GM12878 (cell line): ENCODE results near the gene ATN1. TPM values are rescaled to one million over a fixed set of nuclear protein-coding genes. Genes with fewer than 3 reads are reported as not detected.

Experiments
- ASH2L ChIP-seq: fragments of 300-600, 200-600 bp; sonication (generic); IDR thresholded peaks from 2 replicates; pipeline ENCODE4 v1.6.1; 2017; ENCODE audit warnings: low read depth, mild to moderate bottlenecking, borderline replicate concordance
- ETV6 ChIP-seq, 2 experiments: fragments of 450-650 bp in 1 of 2; IDR thresholded peaks in 1 of 2; conservative IDR thresholded peaks in 1 of 2; 2 replicates each; pipeline ENCODE4 v1.6.1; 2014; ENCODE audit warnings: antibody characterized with exemption in 1 of 2, borderline replicate concordance in 1 of 2, low read depth in 1 of 2, mild to moderate bottlenecking in 1 of 2, moderate library complexity in 1 of 2
- IRF4 ChIP-seq: IDR thresholded peaks from 2 replicates; pipeline ENCODE4 v1.6.1; 2011; ENCODE audit warnings: low read depth, low read length
- KDM1A ChIP-seq: fragments of 200-600 bp; sonication (generic); IDR thresholded peaks from 2 replicates; pipeline ENCODE4 v1.6.1; 2016; ENCODE audit warnings: borderline replicate concordance
- MEF2B ChIP-seq: fragments of 450-650 bp; IDR thresholded peaks from 2 replicates; pipeline ENCODE4 v1.6.1; 2018; ENCODE audit warnings: mild to moderate bottlenecking, moderate library complexity; ENCODE audit not compliant: partially characterized antibody, poor library complexity, severe bottlenecking
- NFYB ChIP-seq: IDR thresholded peaks from 2 replicates; pipeline ENCODE4 v1.6.1; 2011; ENCODE audit warnings: low read depth, mild to moderate bottlenecking, low read length, improper control_type of control experiment, moderate library complexity; ENCODE audit not compliant: insufficient read depth
- NRF1 ChIP-seq: conservative IDR thresholded peaks from 2 replicates; pipeline ENCODE4 v1.6.1; 2011; ENCODE audit warnings: mild to moderate bottlenecking, low read depth, low read length, improper control_type of control experiment
- PML ChIP-seq: IDR thresholded peaks from 2 replicates; pipeline ENCODE4 v1.6.1; 2012; ENCODE audit warnings: low read length, inconsistent platforms
- RBBP5 ChIP-seq: fragments of 200-600 bp; sonication (generic); conservative IDR thresholded peaks from 2 replicates; pipeline ENCODE4 v1.6.1; 2016
- SUZ12 ChIP-seq: fragments of 200-600 bp; sonication (generic); IDR thresholded peaks from one replicate; pipeline ENCODE4 v1.6.1; 2018; ENCODE audit warnings: antibody characterized with exemption, mild to moderate bottlenecking; ENCODE audit not compliant: unreplicated experiment
- TARDBP ChIP-seq: IDR thresholded peaks from 2 replicates; pipeline ENCODE4 v1.6.1; 2016; ENCODE audit warnings: borderline replicate concordance
- ZSCAN29 ChIP-seq: fragments of 450-650 bp; IDR thresholded peaks from 2 replicates; pipeline ENCODE4 v1.6.1; 2017; ENCODE audit warnings: mild to moderate bottlenecking, moderate library complexity
- polyA plus RNA-seq, 11 experiments: library from polyadenylated mRNA; depleted of rRNA in 4 of 11; unstranded in 6 of 11; stranded (reverse) in 5 of 11; fragments of >200 nt; fragmentation: Nextera tagmentation in 4 of 11; fragmentation: Illumina TruSeq in 1 of 11; extraction: Ambion mirVana in 4 of 11; extraction: Trizol in 1 of 11; gene quantifications; 1 replicate in 1 of 11; 2 replicates in 10 of 11; pipeline versions ENCODE4 v1.2.1 to v1.2.3, GENCODE V29; 2011 to 2016; ENCODE audit warnings: inconsistent platforms in 2 of 11, missing spikeins in 2 of 11, low read depth in 1 of 11
- total RNA-seq, 4 experiments: library from RNA; depleted of rRNA in 3 of 4; stranded (reverse); fragments of >200 nt in 3 of 4; fragmentation: Illumina TruSeq in 1 of 4; extraction: Trizol in 1 of 4; gene quantifications; 2 replicates each; pipeline versions ENCODE4 v1.2.1 to v1.2.3, GENCODE V29; 2013 to 2021
- TF ChIP-seq, protein P1 (sequence below): fragments of 450-650 bp; IDR thresholded peaks from 2 replicates; pipeline ENCODE4 v1.6.1; 2018; ENCODE audit warnings: mild to moderate bottlenecking, low read depth, moderate library complexity; ENCODE audit not compliant: partially characterized antibody
- TF ChIP-seq, protein P2 (sequence below): IDR thresholded peaks from 2 replicates; pipeline ENCODE4 v1.6.1; 2011; ENCODE audit warnings: mild to moderate bottlenecking, low read depth, low read length, moderate library complexity; ENCODE audit not compliant: insufficient replicate concordance
- TF ChIP-seq, protein P3 (sequence below): fragments of 450-650 bp; IDR thresholded peaks from 2 replicates; pipeline ENCODE4 v1.6.1; 2017; ENCODE audit warnings: mild to moderate bottlenecking, moderate library complexity
- TF ChIP-seq, protein P4 (sequence below): fragments of 450-650 bp; IDR thresholded peaks from 2 replicates; pipeline ENCODE4 v1.6.1; 2017; ENCODE audit warnings: borderline replicate concordance
- TF ChIP-seq, protein P5 (sequence below): IDR thresholded peaks from 2 replicates; pipeline ENCODE4 v1.6.1; 2012; ENCODE audit warnings: low read depth, low read length, improper control_type of control experiment

Gene ATN1
- total and polyA plus RNA-seq, 10 of the 15 experiments (the other 5 are each of a cell fraction or from before 2014, with no cell fraction given) = 0.08 to 44.5 (median 5.0) TPM

DNA sequence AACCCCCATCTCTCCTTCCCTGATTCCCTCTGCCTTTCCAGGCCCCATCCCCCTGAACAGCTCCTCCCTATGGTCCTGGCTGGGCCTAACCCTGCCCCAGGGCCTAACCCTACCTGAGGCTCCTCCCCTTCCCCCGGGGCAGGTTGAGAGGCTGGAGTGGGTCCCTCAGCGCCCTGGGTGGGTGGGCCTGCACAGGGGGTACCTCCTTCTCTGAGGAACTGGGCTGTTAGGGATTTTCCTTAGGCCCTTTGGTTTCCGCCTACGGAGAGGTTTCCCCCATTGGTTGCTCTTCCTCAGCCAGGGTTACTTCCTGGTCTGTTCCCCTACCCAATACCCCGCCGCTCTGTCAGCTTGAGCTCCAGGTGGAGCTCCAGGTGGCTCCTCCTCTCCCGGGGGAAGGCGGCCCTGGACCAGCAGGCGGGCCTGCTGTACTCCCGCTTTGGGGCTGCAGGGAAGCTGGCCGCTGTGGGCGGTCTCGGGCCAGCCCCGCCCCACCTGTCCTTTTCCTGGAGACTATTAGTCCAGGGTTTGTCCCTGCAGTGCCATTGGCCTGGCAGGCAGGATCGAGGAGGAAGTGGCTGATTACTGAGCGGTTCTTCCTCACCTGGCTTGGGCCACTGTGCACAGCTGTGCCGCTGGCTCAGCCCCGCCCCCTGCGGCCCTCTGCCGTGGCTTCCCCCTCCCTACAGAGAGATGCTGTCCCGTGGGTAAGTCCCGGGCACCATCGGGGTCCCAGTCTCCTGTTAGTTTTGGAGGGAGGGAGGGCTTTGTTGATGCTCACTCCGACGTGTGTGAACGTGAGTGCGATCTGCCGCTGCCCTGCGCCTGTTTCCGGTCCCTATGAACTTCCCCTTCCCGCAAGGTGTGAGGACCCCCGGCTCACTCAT lies 18.5 kb downstream of the ATN1 start (continued):
- TF ChIP-seq, protein P1, sequence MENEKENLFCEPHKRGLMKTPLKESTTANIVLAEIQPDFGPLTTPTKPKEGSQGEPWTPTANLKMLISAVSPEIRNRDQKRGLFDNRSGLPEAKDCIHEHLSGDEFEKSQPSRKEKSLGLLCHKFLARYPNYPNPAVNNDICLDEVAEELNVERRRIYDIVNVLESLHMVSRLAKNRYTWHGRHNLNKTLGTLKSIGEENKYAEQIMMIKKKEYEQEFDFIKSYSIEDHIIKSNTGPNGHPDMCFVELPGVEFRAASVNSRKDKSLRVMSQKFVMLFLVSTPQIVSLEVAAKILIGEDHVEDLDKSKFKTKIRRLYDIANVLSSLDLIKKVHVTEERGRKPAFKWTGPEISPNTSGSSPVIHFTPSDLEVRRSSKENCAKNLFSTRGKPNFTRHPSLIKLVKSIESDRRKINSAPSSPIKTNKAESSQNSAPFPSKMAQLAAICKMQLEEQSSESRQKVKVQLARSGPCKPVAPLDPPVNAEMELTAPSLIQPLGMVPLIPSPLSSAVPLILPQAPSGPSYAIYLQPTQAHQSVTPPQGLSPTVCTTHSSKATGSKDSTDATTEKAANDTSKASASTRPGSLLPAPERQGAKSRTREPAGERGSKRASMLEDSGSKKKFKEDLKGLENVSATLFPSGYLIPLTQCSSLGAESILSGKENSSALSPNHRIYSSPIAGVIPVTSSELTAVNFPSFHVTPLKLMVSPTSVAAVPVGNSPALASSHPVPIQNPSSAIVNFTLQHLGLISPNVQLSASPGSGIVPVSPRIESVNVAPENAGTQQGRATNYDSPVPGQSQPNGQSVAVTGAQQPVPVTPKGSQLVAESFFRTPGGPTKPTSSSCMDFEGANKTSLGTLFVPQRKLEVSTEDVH = no peak
- TF ChIP-seq KDM1A (no peak), SUZ12 (no peak), IRF4 (no peak), RBBP5 (no peak), PML (no peak), ETV6 (conservative IDR thresholded peaks at IDR 0.05 in 1 of 2, IDR thresholded peaks at IDR 0.05 in 1 of 2; ENCODE audit: borderline replicate concordance in 1 of 2, low read depth in 1 of 2) (peak; percentile 47 to 55; a peak in 2 of 4 replicates), MEF2B (peak; percentile 3), ASH2L (no peak), TARDBP (no peak), NRF1 (no peak), ZSCAN29 (no peak), NFYB (0 out of 2 replicates have a peak, but pooled peaks have one; percentile 33)
- TF ChIP-seq, protein P2, sequence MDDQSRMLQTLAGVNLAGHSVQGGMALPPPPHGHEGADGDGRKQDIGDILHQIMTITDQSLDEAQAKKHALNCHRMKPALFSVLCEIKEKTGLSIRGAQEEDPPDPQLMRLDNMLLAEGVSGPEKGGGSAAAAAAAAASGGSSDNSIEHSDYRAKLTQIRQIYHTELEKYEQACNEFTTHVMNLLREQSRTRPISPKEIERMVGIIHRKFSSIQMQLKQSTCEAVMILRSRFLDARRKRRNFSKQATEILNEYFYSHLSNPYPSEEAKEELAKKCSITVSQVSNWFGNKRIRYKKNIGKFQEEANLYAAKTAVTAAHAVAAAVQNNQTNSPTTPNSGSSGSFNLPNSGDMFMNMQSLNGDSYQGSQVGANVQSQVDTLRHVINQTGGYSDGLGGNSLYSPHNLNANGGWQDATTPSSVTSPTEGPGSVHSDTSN = no peak
- TF ChIP-seq, protein P3, sequence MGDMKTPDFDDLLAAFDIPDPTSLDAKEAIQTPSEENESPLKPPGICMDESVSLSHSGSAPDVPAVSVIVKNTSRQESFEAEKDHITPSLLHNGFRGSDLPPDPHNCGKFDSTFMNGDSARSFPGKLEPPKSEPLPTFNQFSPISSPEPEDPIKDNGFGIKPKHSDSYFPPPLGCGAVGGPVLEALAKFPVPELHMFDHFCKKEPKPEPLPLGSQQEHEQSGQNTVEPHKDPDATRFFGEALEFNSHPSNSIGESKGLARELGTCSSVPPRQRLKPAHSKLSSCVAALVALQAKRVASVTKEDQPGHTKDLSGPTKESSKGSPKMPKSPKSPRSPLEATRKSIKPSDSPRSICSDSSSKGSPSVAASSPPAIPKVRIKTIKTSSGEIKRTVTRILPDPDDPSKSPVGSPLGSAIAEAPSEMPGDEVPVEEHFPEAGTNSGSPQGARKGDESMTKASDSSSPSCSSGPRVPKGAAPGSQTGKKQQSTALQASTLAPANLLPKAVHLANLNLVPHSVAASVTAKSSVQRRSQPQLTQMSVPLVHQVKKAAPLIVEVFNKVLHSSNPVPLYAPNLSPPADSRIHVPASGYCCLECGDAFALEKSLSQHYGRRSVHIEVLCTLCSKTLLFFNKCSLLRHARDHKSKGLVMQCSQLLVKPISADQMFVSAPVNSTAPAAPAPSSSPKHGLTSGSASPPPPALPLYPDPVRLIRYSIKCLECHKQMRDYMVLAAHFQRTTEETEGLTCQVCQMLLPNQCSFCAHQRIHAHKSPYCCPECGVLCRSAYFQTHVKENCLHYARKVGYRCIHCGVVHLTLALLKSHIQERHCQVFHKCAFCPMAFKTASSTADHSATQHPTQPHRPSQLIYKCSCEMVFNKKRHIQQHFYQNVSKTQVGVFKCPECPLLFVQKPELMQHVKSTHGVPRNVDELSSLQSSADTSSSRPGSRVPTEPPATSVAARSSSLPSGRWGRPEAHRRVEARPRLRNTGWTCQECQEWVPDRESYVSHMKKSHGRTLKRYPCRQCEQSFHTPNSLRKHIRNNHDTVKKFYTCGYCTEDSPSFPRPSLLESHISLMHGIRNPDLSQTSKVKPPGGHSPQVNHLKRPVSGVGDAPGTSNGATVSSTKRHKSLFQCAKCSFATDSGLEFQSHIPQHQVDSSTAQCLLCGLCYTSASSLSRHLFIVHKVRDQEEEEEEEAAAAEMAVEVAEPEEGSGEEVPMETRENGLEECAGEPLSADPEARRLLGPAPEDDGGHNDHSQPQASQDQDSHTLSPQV = no peak
- TF ChIP-seq, protein P4, sequence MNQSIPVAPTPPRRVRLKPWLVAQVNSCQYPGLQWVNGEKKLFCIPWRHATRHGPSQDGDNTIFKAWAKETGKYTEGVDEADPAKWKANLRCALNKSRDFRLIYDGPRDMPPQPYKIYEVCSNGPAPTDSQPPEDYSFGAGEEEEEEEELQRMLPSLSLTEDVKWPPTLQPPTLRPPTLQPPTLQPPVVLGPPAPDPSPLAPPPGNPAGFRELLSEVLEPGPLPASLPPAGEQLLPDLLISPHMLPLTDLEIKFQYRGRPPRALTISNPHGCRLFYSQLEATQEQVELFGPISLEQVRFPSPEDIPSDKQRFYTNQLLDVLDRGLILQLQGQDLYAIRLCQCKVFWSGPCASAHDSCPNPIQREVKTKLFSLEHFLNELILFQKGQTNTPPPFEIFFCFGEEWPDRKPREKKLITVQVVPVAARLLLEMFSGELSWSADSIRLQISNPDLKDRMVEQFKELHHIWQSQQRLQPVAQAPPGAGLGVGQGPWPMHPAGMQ = no peak
- TF ChIP-seq, protein P5, sequence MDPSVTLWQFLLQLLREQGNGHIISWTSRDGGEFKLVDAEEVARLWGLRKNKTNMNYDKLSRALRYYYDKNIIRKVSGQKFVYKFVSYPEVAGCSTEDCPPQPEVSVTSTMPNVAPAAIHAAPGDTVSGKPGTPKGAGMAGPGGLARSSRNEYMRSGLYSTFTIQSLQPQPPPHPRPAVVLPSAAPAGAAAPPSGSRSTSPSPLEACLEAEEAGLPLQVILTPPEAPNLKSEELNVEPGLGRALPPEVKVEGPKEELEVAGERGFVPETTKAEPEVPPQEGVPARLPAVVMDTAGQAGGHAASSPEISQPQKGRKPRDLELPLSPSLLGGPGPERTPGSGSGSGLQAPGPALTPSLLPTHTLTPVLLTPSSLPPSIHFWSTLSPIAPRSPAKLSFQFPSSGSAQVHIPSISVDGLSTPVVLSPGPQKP = no peak
